Measurements from ENCODE around the gene STK24.

DNA sequence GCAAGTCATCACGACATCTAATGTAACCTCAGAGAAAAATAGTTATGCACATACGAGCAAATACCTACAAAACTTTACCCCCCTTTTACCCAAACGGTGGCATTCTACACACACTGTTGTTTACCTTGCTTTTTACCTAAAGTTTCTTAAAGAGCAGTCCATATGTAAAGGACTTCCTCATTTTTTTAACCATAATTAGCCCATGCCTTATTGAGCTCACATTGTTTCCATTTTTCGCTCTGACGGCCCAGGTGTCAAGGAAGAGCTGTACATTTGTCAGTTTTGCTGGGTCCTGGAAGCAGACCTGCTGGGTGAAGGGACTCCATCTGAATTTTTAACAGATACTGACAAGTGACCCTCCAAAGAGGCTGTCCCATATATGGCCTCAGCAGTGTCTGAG is 89.4 kb downstream of the STK24 start:
- TF ChIP-seq, protein P1, sequence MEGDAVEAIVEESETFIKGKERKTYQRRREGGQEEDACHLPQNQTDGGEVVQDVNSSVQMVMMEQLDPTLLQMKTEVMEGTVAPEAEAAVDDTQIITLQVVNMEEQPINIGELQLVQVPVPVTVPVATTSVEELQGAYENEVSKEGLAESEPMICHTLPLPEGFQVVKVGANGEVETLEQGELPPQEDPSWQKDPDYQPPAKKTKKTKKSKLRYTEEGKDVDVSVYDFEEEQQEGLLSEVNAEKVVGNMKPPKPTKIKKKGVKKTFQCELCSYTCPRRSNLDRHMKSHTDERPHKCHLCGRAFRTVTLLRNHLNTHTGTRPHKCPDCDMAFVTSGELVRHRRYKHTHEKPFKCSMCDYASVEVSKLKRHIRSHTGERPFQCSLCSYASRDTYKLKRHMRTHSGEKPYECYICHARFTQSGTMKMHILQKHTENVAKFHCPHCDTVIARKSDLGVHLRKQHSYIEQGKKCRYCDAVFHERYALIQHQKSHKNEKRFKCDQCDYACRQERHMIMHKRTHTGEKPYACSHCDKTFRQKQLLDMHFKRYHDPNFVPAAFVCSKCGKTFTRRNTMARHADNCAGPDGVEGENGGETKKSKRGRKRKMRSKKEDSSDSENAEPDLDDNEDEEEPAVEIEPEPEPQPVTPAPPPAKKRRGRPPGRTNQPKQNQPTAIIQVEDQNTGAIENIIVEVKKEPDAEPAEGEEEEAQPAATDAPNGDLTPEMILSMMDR (IDR thresholded peaks at IDR 0.05; ENCODE audit: low read length), result no peak
- TF ChIP-seq EZH2 (optimal IDR thresholded peaks at IDR 0.05; ENCODE audit: low read depth, low read length) (no peak), EZH2phosphoT487 (IDR thresholded peaks at IDR 0.05; ENCODE audit: low read length) (no peak)

Data from MM.1S (cell line).